ENCODE results near the gene PDZD4. TPM values are rescaled to one million over a fixed set of nuclear protein-coding genes. Genes with fewer than 3 reads are reported as not detected.

PDZD4 gene
- total and polyA plus RNA-seq, 10 of the 15 experiments (the other 5 are each of a cell fraction or from before 2014, with no cell fraction given): 0.01 to 0.15 (median 0.04) TPM; not detected in 6

DNA sequence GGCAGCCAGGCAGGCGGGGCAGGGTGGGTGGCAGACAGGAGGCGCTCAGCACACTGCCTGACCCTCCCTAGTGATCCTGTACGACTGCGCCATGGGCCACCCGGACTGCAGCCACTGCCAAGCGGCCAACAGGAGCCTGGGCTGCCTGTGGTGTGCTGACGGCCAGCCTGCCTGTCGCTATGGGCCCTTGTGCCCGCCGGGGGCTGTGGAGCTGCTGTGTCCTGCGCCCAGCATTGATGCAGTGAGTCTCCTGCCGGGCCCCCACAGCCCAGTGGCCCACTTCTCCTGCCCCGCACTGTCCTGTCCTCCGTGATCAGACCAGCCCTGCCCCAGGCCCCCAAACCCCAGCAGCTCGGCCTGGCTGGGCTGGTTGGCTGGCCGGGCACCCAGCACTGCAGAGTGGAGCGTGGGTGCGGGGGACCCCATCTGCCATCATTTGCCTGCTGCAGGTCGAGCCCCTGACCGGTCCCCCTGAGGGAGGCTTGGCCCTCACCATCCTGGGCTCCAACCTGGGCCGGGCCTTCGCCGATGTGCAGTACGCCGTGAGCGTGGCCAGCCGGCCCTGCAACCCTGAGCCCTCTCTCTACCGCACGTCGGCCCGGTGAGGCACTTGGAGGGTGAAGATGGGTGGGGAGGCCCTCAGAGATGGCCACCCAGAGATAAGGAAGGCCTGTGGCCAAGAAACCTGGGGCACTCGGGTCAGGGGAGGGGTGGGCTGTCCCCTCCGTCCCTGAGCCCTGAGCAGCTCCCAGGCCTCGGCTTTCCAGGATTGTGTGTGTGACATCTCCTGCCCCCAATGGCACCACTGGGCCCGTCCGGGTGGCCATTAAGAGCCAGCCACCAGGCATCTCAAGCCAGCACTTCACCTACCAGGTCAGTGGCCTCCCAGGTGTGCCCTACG, 58.7 kb downstream of the PDZD4 start:
- ChIA-PET SMC1A (ENCODE audit: uncharacterized antibody, unreplicated experiment) (no interaction called here), POLR2A (no interaction called here), CTCF (no interaction called here), RAD21 (ENCODE audit: unreplicated experiment) (interaction anchor here (0.7 kb wide), 1 partner anchor 203 kb away, joined by 4 read pairs; no protein-coding TSS in a partner anchor)
- DNase-seq (ENCODE audit: low read depth, low spot score): no peak
- Histone ChIP-seq H3K27me3 (replicated peaks in 1 of 2; ENCODE audit: control insufficient read depth in 2 of 2, insufficient read depth in 2 of 2, low read length in 1 of 2) (no peaks in the 10 kb centered on the region), H3K4me3 (no peak overlapping the region), H3K9ac (ENCODE audit: control insufficient read depth, insufficient read depth, low read length) (no peak overlapping the region), H2AFZ (ENCODE audit: control insufficient read depth, low read depth, low read length) (no peak overlapping the region), H3K79me2 (ENCODE audit: control insufficient read depth, insufficient read depth, low read length) (no peaks in the 10 kb centered on the region), H3K9me3 (replicated peaks; ENCODE audit: control insufficient read depth, insufficient read depth, low read length) (no peaks in the 10 kb centered on the region; the same call in 2 of the 3 replicates), H3K4me2 (ENCODE audit: control insufficient read depth, insufficient read depth) (no peak overlapping the region), H3K27ac (ENCODE audit: control insufficient read depth, insufficient read depth) (no peak overlapping the region), H3K4me1 (ENCODE audit: control insufficient read depth, insufficient read depth, low read length) (no peaks in the 10 kb centered on the region), H4K20me1 (ENCODE audit: control insufficient read depth, insufficient read depth) (no peaks in the 10 kb centered on the region), H3K36me3 (ENCODE audit: control insufficient read depth in 2 of 2, insufficient read depth in 2 of 2, low read length in 1 of 2) (no peaks in the 10 kb centered on the region)
- no TSS peak for BruUV-seq (replicated peaks)
- in situ Hi-C loops (cut with MboI): no loop called here
- intact Hi-C loops (cut with micrococcal nuclease; ENCODE audit: unreplicated experiment): no loop called here
- TF ChIP-seq, protein P1, sequence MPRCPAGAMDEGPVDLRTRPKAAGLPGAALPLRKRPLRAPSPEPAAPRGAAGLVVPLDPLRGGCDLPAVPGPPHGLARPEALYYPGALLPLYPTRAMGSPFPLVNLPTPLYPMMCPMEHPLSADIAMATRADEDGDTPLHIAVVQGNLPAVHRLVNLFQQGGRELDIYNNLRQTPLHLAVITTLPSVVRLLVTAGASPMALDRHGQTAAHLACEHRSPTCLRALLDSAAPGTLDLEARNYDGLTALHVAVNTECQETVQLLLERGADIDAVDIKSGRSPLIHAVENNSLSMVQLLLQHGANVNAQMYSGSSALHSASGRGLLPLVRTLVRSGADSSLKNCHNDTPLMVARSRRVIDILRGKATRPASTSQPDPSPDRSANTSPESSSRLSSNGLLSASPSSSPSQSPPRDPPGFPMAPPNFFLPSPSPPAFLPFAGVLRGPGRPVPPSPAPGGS (IDR thresholded peaks at IDR 0.05; ENCODE audit: borderline replicate concordance, insufficient read depth, low read depth, low read length, poor library complexity, severe bottlenecking): no peak
- TF ChIP-seq JUNB (IDR thresholded peaks at IDR 0.05) (no peak), KLF5 (IDR thresholded peaks at IDR 0.05; ENCODE audit: partially characterized antibody) (no peak)
- TF ChIP-seq, protein P2, sequence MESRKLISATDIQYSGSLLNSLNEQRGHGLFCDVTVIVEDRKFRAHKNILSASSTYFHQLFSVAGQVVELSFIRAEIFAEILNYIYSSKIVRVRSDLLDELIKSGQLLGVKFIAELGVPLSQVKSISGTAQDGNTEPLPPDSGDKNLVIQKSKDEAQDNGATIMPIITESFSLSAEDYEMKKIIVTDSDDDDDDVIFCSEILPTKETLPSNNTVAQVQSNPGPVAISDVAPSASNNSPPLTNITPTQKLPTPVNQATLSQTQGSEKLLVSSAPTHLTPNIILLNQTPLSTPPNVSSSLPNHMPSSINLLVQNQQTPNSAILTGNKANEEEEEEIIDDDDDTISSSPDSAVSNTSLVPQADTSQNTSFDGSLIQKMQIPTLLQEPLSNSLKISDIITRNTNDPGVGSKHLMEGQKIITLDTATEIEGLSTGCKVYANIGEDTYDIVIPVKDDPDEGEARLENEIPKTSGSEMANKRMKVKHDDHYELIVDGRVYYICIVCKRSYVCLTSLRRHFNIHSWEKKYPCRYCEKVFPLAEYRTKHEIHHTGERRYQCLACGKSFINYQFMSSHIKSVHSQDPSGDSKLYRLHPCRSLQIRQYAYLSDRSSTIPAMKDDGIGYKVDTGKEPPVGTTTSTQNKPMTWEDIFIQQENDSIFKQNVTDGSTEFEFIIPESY (IDR thresholded peaks at IDR 0.05): no peak
- TF ChIP-seq, protein P3, sequence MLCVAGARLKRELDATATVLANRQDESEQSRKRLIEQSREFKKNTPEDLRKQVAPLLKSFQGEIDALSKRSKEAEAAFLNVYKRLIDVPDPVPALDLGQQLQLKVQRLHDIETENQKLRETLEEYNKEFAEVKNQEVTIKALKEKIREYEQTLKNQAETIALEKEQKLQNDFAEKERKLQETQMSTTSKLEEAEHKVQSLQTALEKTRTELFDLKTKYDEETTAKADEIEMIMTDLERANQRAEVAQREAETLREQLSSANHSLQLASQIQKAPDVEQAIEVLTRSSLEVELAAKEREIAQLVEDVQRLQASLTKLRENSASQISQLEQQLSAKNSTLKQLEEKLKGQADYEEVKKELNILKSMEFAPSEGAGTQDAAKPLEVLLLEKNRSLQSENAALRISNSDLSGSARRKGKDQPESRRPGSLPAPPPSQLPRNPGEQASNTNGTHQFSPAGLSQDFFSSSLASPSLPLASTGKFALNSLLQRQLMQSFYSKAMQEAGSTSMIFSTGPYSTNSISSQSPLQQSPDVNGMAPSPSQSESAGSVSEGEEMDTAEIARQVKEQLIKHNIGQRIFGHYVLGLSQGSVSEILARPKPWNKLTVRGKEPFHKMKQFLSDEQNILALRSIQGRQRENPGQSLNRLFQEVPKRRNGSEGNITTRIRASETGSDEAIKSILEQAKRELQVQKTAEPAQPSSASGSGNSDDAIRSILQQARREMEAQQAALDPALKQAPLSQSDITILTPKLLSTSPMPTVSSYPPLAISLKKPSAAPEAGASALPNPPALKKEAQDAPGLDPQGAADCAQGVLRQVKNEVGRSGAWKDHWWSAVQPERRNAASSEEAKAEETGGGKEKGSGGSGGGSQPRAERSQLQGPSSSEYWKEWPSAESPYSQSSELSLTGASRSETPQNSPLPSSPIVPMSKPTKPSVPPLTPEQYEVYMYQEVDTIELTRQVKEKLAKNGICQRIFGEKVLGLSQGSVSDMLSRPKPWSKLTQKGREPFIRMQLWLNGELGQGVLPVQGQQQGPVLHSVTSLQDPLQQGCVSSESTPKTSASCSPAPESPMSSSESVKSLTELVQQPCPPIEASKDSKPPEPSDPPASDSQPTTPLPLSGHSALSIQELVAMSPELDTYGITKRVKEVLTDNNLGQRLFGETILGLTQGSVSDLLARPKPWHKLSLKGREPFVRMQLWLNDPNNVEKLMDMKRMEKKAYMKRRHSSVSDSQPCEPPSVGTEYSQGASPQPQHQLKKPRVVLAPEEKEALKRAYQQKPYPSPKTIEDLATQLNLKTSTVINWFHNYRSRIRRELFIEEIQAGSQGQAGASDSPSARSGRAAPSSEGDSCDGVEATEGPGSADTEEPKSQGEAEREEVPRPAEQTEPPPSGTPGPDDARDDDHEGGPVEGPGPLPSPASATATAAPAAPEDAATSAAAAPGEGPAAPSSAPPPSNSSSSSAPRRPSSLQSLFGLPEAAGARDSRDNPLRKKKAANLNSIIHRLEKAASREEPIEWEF (IDR thresholded peaks at IDR 0.05; ENCODE audit: insufficient replicate concordance, low read depth, low read length): no peak
- WGBS (ENCODE audit: insufficient coverage, insufficient replicate concordance, low lambda C conversion rate, missing lambda C conversion rate): 49% methylated on average over 23 of the region's 37 CpGs
- no peak for ATAC-seq
- FAIRE-seq: no peak

Data from GM12878 (cell line).